KMS-11 (cell line): ENCODE data around the gene ALDH4A1.

Experiments used
- H2AFZ ChIP-seq: fragments of 200-600 bp; sonication (generic); 2 replicates; pipeline ENCODE4 v1.6.1; 2016; ENCODE audit warnings: antibody characterized with exemption, mixed run types, low read depth
- H3K27ac ChIP-seq: fragments of 200-600 bp; sonication (generic); 2 replicates; pipeline ENCODE4 v1.6.1; 2016; ENCODE audit warnings: mild to moderate bottlenecking, mixed run types
- H3K27me3 ChIP-seq: fragments of 200-600 bp; sonication (generic); 2 replicates; pipeline ENCODE4 v1.6.1; 2017; ENCODE audit warnings: mild to moderate bottlenecking, low read depth, mixed run types, moderate library complexity; ENCODE audit not compliant: insufficient read depth
- H3K36me3 ChIP-seq: fragments of 200-600 bp; sonication (generic); 2 replicates; pipeline ENCODE4 v1.6.1; 2017; ENCODE audit warnings: mild to moderate bottlenecking, mixed run types; ENCODE audit not compliant: insufficient read depth
- H3K4me1 ChIP-seq: fragments of 200-600 bp; sonication (generic); 2 replicates; pipeline ENCODE4 v1.6.1; 2016; ENCODE audit warnings: mild to moderate bottlenecking, low read depth, mixed run types; ENCODE audit not compliant: poor library complexity, severe bottlenecking
- H3K4me2 ChIP-seq: fragments of 200-600 bp; sonication (generic); 2 replicates; pipeline ENCODE4 v1.7.0; 2016; ENCODE audit warnings: mild to moderate bottlenecking, mixed run types
- H3K4me3 ChIP-seq: fragments of 200-600 bp; sonication (generic); IDR thresholded peaks from 2 replicates; pipeline ENCODE4 v1.6.1; 2017; ENCODE audit warnings: low read depth, low read length, mixed read lengths; ENCODE audit not compliant: insufficient read depth
- H3K79me2 ChIP-seq: fragments of 200-600 bp; sonication (generic); 2 replicates; pipeline ENCODE4 v1.6.1; 2016; ENCODE audit warnings: low read depth, mixed run types; ENCODE audit not compliant: insufficient read depth
- H3K9ac ChIP-seq: fragments of 200-600 bp; sonication (generic); 2 replicates; pipeline ENCODE4 v1.6.1; 2016; ENCODE audit warnings: mild to moderate bottlenecking, mixed run types
- H4K20me1 ChIP-seq: fragments of 200-600 bp; sonication (generic); 2 replicates; pipeline ENCODE4 v1.6.1; 2016; ENCODE audit warnings: mild to moderate bottlenecking, mixed run types; ENCODE audit not compliant: insufficient read depth
- CTCF ChIP-seq: fragments of 200-600 bp; sonication (generic); conservative IDR thresholded peaks from 2 replicates; pipeline ENCODE4 v1.6.1; 2017; ENCODE audit warnings: low read depth, mild to moderate bottlenecking, antibody characterized with exemption, low read length, moderate library complexity, mixed read lengths

The ALDH4A1 gene

GRCh38 chr1:18921516-18922251 lies 19.3 kb upstream of the ALDH4A1 start:
- no peak overlapping the region for H3K27ac ChIP-seq
- no peak overlapping the region for H2AFZ ChIP-seq
- no peak overlapping the region for H3K9ac ChIP-seq
- no peaks in the 10 kb centered on the region for H3K79me2 ChIP-seq
- H3K4me3 ChIP-seq, result no peak overlapping the region
- no peak for TF ChIP-seq CTCF
- H3K27me3 ChIP-seq, result peaks cover 4% of the 10 kb centered on the region; the same call in 1 of the 2 replicates
- no peaks in the 10 kb centered on the region for H4K20me1 ChIP-seq
- H3K4me1 ChIP-seq, result no peaks in the 10 kb centered on the region
- H3K36me3 ChIP-seq, result no peaks in the 10 kb centered on the region
- H3K4me2 ChIP-seq, result no peak overlapping the region

- H4K20me1 ChIP-seq, result no peaks in the 10 kb centered on the region
- H3K4me3 ChIP-seq, result no peak overlapping the region
- H3K4me1 ChIP-seq, result no peaks in the 10 kb centered on the region
- H3K36me3 ChIP-seq, result no peaks in the 10 kb centered on the region
- H3K27me3 ChIP-seq, result peaks cover 4% of the 10 kb centered on the region; the same call in 1 of the 2 replicates
- no peak overlapping the region for H3K9ac ChIP-seq
- no peak for TF ChIP-seq CTCF
- no peak overlapping the region for H2AFZ ChIP-seq
- H3K4me2 ChIP-seq, result no peak overlapping the region
- no peak overlapping the region for H3K27ac ChIP-seq
- no peaks in the 10 kb centered on the region for H3K79me2 ChIP-seq
Observed at GRCh38 chr1:18920931-18921330, 18.6 kb upstream of the ALDH4A1 start.

- Histone ChIP-seq H3K4me3 (no peak overlapping the region), H3K27me3 (peaks cover 4% of the 10 kb centered on the region; the same call in 1 of the 2 replicates), H3K27ac (no peak overlapping the region), H2AFZ (no peak overlapping the region), H4K20me1 (no peaks in the 10 kb centered on the region), H3K9ac (no peak overlapping the region), H3K79me2 (no peaks in the 10 kb centered on the region), H3K4me1 (no peaks in the 10 kb centered on the region), H3K4me2 (no peak overlapping the region), H3K36me3 (no peaks in the 10 kb centered on the region)
- no peak for TF ChIP-seq CTCF
Observed at GRCh38 chr1:18919956-18920355, 17.6 kb upstream of the ALDH4A1 start.

GRCh38 chr1:18919197-18919905 lies 17.0 kb upstream of the ALDH4A1 start:
- no peaks in the 10 kb centered on the region for H4K20me1 ChIP-seq
- H3K27ac ChIP-seq, result no peak overlapping the region
- no peak overlapping the region for H3K9ac ChIP-seq
- H2AFZ ChIP-seq, result no peak overlapping the region
- TF ChIP-seq CTCF, result no peak
- H3K27me3 ChIP-seq, result peaks cover 4% of the 10 kb centered on the region; the same call in 1 of the 2 replicates
- H3K4me1 ChIP-seq, result no peaks in the 10 kb centered on the region
- H3K36me3 ChIP-seq, result no peaks in the 10 kb centered on the region
- no peak overlapping the region for H3K4me3 ChIP-seq
- no peak overlapping the region for H3K4me2 ChIP-seq
- H3K79me2 ChIP-seq, result no peaks in the 10 kb centered on the region
